ENCODE data around the gene SLC37A1. TPM values are rescaled to one million over a fixed set of nuclear protein-coding genes. Genes with fewer than 3 reads are reported as not detected.
A peak's percentile ranks its signal among the peaks of the same experiment; 100 is the strongest.

SLC37A1 gene
- total RNA-seq, 4 donors from 2014 or later: 10.7 to 21.1 (median 14.0) TPM

GRCh38 chr21:42534421-42535378 is 21.0 kb downstream of the SLC37A1 start:
- intact Hi-C loops (cut with DNase I): loop anchor here (10.0 kb wide), 1 partner anchor 200 kb away; no protein-coding TSS in a partner anchor
- DNase-seq: no peak
- 65 to 79% methylated on average over 18 to 22 of the region's 28 CpGs for WGBS, 2 donors

GRCh38 chr21:42535602-42536171 is 22.0 kb downstream of the SLC37A1 start:
- Histone ChIP-seq H3K9me3 (no peaks in the 10 kb centered on the region), H3K27me3 (no peaks in the 10 kb centered on the region), H3K4me1 (peaks cover 0 to 20% (median 2%) of the 10 kb centered on the region in 3 donors), H3K4me3 (no peak overlapping the region), H3K27ac (no peak overlapping the region), H3K36me3 (peaks cover 0 to 58% (median 0%) of the 10 kb centered on the region in 3 donors)
- WGBS, 2 donors: 59 to 68% methylated on average over 6 to 9 of the region's 17 CpGs
- no peak for DNase-seq
- intact Hi-C loops (cut with DNase I): loop anchor here (10.0 kb wide), 1 partner anchor 201 kb away; no protein-coding TSS in a partner anchor
- TF ChIP-seq POLR2A (IDR thresholded peaks at IDR 0.05) (no peak), CTCF (IDR thresholded peaks at IDR 0.05) (no peak)

More at GRCh38 chr21:42534421-42535378, 21.0 kb downstream of the SLC37A1 start:
- TF ChIP-seq CTCF (IDR thresholded peaks at IDR 0.05): no peak
- peak in 2 of 4 donors; percentile 36 to 42 for TF ChIP-seq POLR2A (IDR thresholded peaks at IDR 0.05)
- Histone ChIP-seq H3K4me3 (peak overlapping the region in 1 of 4 donors; percentile 17), H3K36me3 (peaks cover 0 to 48% (median 0%) of the 10 kb centered on the region in 3 donors), H3K4me1 (peaks cover 0 to 20% (median 2%) of the 10 kb centered on the region in 3 donors), H3K27me3 (no peaks in the 10 kb centered on the region), H3K27ac (no peak overlapping the region), H3K9me3 (no peaks in the 10 kb centered on the region)

- no peak for TF ChIP-seq CTCF (IDR thresholded peaks at IDR 0.05)
- no peak for TF ChIP-seq POLR2A (IDR thresholded peaks at IDR 0.05)
- Histone ChIP-seq H3K27ac (no peak overlapping the region), H3K4me3 (no peak overlapping the region), H3K36me3 (peaks cover 0 to 67% (median 0%) of the 10 kb centered on the region in 3 donors), H3K27me3 (no peaks in the 10 kb centered on the region), H3K9me3 (no peaks in the 10 kb centered on the region), H3K4me1 (peaks cover 0 to 20% (median 2%) of the 10 kb centered on the region in 3 donors)
- no peak for DNase-seq
- 76 to 87% methylated on average over 7 to 8 of the region's 8 CpGs for WGBS, 2 donors
- intact Hi-C loops (cut with DNase I): loop anchor here (10.0 kb wide), 1 partner anchor 202 kb away; no protein-coding TSS in a partner anchor
Measured at GRCh38 chr21:42536601-42537000, 22.9 kb downstream of the SLC37A1 start.

- Histone ChIP-seq H3K4me3 (no peak overlapping the region), H3K27ac (no peak overlapping the region), H3K27me3 (no peaks in the 10 kb centered on the region), H3K9me3 (no peaks in the 10 kb centered on the region), H3K36me3 (peaks cover 0 to 73% (median 0%) of the 10 kb centered on the region in 3 donors), H3K4me1 (peaks cover 0 to 19% (median 2%) of the 10 kb centered on the region in 3 donors)
- DNase-seq: no peak
- TF ChIP-seq POLR2A (IDR thresholded peaks at IDR 0.05) (no peak), CTCF (IDR thresholded peaks at IDR 0.05) (peak in 2 of 6 experiments; percentile 21 to 40)
- intact Hi-C loops (cut with DNase I): loop anchor here (10.0 kb wide), 1 partner anchor 202 kb away; no protein-coding TSS in a partner anchor
- WGBS, 2 donors: 69 to 89% methylated on average over 3 to 4 of the region's 4 CpGs
Measured at GRCh38 chr21:42537106-42537742, 23.6 kb downstream of the SLC37A1 start.
